ENCODE measurements around the gene GOSR1. TPM values are rescaled to one million over a fixed set of nuclear protein-coding genes. Genes with fewer than 3 reads are reported as not detected.
"Not testable (repeated sequence)": the region's sequence is repeated elsewhere in the genome, so short reads cannot be mapped to it uniquely, and the experiment has no call there.

GOSR1 gene
- total RNA-seq, 4 donors from 2014 or later = 28.9 to 55.4 (median 45.9) TPM

GRCh38 chr17:30526401-30526800 lies 49.2 kb downstream of the GOSR1 start:
- Histone ChIP-seq H3K9me3 (no peaks in the 10 kb centered on the region), H3K27me3 (no peaks in the 10 kb centered on the region), H3K4me3 (no peak overlapping the region), H3K27ac (no peak overlapping the region), H3K4me1 (no peaks in the 10 kb centered on the region), H3K36me3 (peaks cover 0 to 19% (median 0%) of the 10 kb centered on the region in 3 donors)
- no peak for DNase-seq
- no peak for TF ChIP-seq POLR2A (IDR thresholded peaks at IDR 0.05)
- TF ChIP-seq CTCF (IDR thresholded peaks at IDR 0.05) = no peak

- not testable (repeated sequence) for H3K27me3 ChIP-seq, DNase-seq, H3K36me3 ChIP-seq, H3K4me3 ChIP-seq, H3K4me1 ChIP-seq, H3K27ac ChIP-seq, H3K9me3 ChIP-seq
These were observed 51.5 kb downstream of the GOSR1 start for GRCh38 chr17:30528701-30529100.

- H3K36me3 ChIP-seq = no peaks in the 10 kb centered on the region
- no peak overlapping the region for H3K27ac ChIP-seq
- no peaks in the 10 kb centered on the region for H3K4me1 ChIP-seq
- DNase-seq = no peak
- no peak for TF ChIP-seq CTCF (IDR thresholded peaks at IDR 0.05)
- TF ChIP-seq POLR2A (IDR thresholded peaks at IDR 0.05) = no peak
- H3K4me3 ChIP-seq = no peak overlapping the region
- H3K27me3 ChIP-seq = no peaks in the 10 kb centered on the region
- H3K9me3 ChIP-seq = no peaks in the 10 kb centered on the region
These were observed 53.3 kb downstream of the GOSR1 start for GRCh38 chr17:30530346-30531025.

GRCh38 chr17:30532871-30533270 lies 55.7 kb downstream of the GOSR1 start:
- no peaks in the 10 kb centered on the region for H3K4me1 ChIP-seq
- H3K36me3 ChIP-seq = no peaks in the 10 kb centered on the region
- TF ChIP-seq CTCF (IDR thresholded peaks at IDR 0.05) = no peak
- H3K27ac ChIP-seq = no peak overlapping the region
- no peak for DNase-seq
- H3K9me3 ChIP-seq = no peaks in the 10 kb centered on the region
- no peaks in the 10 kb centered on the region for H3K27me3 ChIP-seq
- H3K4me3 ChIP-seq = no peak overlapping the region

- DNase-seq = no peak
- Histone ChIP-seq H3K4me3 (no peak overlapping the region), H3K4me1 (no peaks in the 10 kb centered on the region), H3K27ac (no peak overlapping the region), H3K27me3 (no peaks in the 10 kb centered on the region), H3K9me3 (no peaks in the 10 kb centered on the region), H3K36me3 (no peaks in the 10 kb centered on the region)
- TF ChIP-seq CTCF (IDR thresholded peaks at IDR 0.05) (no peak), POLR2A (IDR thresholded peaks at IDR 0.05) (no peak)
These were observed 57.1 kb downstream of the GOSR1 start for GRCh38 chr17:30534298-30534697.

- Histone ChIP-seq H3K27me3 (no peaks in the 10 kb centered on the region), H3K36me3 (no peaks in the 10 kb centered on the region), H3K4me3 (no peak overlapping the region), H3K4me1 (no peaks in the 10 kb centered on the region), H3K9me3 (no peaks in the 10 kb centered on the region), H3K27ac (no peak overlapping the region)
- no peak for DNase-seq
- TF ChIP-seq CTCF (IDR thresholded peaks at IDR 0.05) (no peak), POLR2A (IDR thresholded peaks at IDR 0.05) (no peak)
These were observed 58.0 kb downstream of the GOSR1 start for GRCh38 chr17:30534938-30535921.

- H3K4me3 ChIP-seq, DNase-seq, H3K27me3 ChIP-seq, H3K36me3 ChIP-seq, H3K4me1 ChIP-seq, H3K9me3 ChIP-seq, H3K27ac ChIP-seq: not testable (repeated sequence)
These were observed 59.6 kb downstream of the GOSR1 start for GRCh38 chr17:30536846-30537245.

- not testable (repeated sequence) for H3K27me3 ChIP-seq, H3K36me3 ChIP-seq, H3K4me1 ChIP-seq, H3K4me3 ChIP-seq, H3K9me3 ChIP-seq, H3K27ac ChIP-seq, DNase-seq
These were observed 60.5 kb downstream of the GOSR1 start for GRCh38 chr17:30537667-30538066.

Data from Peyer's patch (tissue), 4 donors.